ENCODE data around the gene CDKN1C.

DNA sequence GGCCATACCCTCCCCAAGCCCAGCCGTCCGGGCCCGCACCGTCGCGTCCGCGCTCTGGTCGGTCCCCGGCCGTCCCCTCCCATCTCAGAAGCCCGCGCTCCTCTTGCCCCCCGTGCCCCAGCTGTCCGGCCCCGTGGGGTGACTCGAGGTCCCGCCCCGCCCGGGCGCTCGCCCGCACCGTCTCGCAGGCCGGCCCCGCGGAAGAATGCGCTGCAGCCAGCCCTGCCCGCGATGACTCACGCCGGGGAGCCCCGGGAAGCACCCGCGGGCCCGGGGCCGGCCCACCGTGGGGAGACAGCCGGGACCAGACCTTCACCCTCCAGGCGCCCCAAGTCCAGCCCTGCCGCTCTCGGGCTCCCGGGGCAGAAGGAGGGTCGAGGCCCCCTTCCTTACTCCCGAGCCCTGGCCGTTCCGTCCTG is 44.0 kb upstream of the CDKN1C start:
- TF ChIP-seq, protein P1, sequence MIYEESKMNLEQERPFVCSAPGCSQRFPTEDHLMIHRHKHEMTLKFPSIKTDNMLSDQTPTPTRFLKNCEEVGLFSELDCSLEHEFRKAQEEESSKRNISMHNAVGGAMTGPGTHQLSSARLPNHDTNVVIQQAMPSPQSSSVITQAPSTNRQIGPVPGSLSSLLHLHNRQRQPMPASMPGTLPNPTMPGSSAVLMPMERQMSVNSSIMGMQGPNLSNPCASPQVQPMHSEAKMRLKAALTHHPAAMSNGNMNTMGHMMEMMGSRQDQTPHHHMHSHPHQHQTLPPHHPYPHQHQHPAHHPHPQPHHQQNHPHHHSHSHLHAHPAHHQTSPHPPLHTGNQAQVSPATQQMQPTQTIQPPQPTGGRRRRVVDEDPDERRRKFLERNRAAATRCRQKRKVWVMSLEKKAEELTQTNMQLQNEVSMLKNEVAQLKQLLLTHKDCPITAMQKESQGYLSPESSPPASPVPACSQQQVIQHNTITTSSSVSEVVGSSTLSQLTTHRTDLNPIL (CRISPR knock-in tag; IDR thresholded peaks at IDR 0.05; ENCODE audit: low read depth) = no peak
- TF ChIP-seq ZFP30 (CRISPR knock-in tag; IDR thresholded peaks at IDR 0.05) = no peak
- no peak for TF ChIP-seq ESRRG (CRISPR knock-in tag; IDR thresholded peaks at IDR 0.05)
- TF ChIP-seq, protein P2, sequence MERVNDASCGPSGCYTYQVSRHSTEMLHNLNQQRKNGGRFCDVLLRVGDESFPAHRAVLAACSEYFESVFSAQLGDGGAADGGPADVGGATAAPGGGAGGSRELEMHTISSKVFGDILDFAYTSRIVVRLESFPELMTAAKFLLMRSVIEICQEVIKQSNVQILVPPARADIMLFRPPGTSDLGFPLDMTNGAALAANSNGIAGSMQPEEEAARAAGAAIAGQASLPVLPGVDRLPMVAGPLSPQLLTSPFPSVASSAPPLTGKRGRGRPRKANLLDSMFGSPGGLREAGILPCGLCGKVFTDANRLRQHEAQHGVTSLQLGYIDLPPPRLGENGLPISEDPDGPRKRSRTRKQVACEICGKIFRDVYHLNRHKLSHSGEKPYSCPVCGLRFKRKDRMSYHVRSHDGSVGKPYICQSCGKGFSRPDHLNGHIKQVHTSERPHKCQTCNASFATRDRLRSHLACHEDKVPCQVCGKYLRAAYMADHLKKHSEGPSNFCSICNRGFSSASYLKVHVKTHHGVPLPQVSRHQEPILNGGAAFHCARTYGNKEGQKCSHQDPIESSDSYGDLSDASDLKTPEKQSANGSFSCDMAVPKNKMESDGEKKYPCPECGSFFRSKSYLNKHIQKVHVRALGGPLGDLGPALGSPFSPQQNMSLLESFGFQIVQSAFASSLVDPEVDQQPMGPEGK (CRISPR knock-in tag; IDR thresholded peaks at IDR 0.05; ENCODE audit: borderline replicate concordance) = no peak
- TF ChIP-seq ARNTL (CRISPR knock-in tag; IDR thresholded peaks at IDR 0.05; ENCODE audit: borderline replicate concordance, low read depth) = no peak
- no peak for TF ChIP-seq ZNF565 (CRISPR knock-in tag; conservative IDR thresholded peaks at IDR 0.05; ENCODE audit: low read depth)
- TF ChIP-seq, protein P3, sequence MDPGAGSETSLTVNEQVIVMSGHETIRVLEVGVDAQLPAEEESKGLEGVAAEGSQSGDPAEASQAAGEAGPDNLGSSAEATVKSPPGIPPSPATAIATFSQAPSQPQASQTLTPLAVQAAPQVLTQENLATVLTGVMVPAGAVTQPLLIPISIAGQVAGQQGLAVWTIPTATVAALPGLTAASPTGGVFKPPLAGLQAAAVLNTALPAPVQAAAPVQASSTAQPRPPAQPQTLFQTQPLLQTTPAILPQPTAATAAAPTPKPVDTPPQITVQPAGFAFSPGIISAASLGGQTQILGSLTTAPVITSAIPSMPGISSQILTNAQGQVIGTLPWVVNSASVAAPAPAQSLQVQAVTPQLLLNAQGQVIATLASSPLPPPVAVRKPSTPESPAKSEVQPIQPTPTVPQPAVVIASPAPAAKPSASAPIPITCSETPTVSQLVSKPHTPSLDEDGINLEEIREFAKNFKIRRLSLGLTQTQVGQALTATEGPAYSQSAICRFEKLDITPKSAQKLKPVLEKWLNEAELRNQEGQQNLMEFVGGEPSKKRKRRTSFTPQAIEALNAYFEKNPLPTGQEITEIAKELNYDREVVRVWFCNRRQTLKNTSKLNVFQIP (CRISPR knock-in tag; IDR thresholded peaks at IDR 0.05; ENCODE audit: borderline replicate concordance, low read depth) = no peak
- TF ChIP-seq CSRNP3 (CRISPR knock-in tag; IDR thresholded peaks at IDR 0.05) = no peak
- TF ChIP-seq ZNF8 (CRISPR knock-in tag; IDR thresholded peaks at IDR 0.05) = no peak
- TF ChIP-seq GLIS3 (CRISPR knock-in tag; IDR thresholded peaks at IDR 0.05) = no peak
- no peak for TF ChIP-seq PPARA (CRISPR knock-in tag; IDR thresholded peaks at IDR 0.05; ENCODE audit: borderline replicate concordance)
